ENCODE measurements around the gene PFDN2. TPM values are rescaled to one million over a fixed set of nuclear protein-coding genes. Genes with fewer than 3 reads are reported as not detected.

Gene PFDN2
- total and polyA plus RNA-seq, 2 of the 8 experiments (the other 6 are each of a cell fraction or from before 2014, with no cell fraction given): 66.2 to 71.2 TPM

- Histone ChIP-seq H3K23me2 (ENCODE audit: low read depth, low read length) (no peaks in the 10 kb centered on the region), H4K20me1 (replicated peaks in 1 of 2; ENCODE audit: control insufficient read depth in 1 of 2, insufficient read depth in 2 of 2, low read length in 2 of 2) (peaks cover 0 to 3% of the 10 kb centered on the region in 2 experiments), H2AK5ac (ENCODE audit: low read depth, low read length) (no peak within 1 kb of the TSS), H3K79me1 (ENCODE audit: low read depth, low read length) (no peaks in the 10 kb centered on the region), H3K9me3 (ENCODE audit: insufficient read depth in 2 of 2, low read depth in 1 of 2, low read length in 1 of 2) (no peaks in the 10 kb centered on the region), H3K23ac (ENCODE audit: insufficient read length) (no peak within 1 kb of the TSS), H3K4me3 (ENCODE audit: extremely low read depth in 1 of 4, insufficient read depth in 2 of 4, low read depth in 3 of 4, low read length in 4 of 4) (no peak within 1 kb of the TSS), H3K14ac (ENCODE audit: insufficient read length) (no peak within 1 kb of the TSS), H2AFZ (ENCODE audit: low read length) (no peak within 1 kb of the TSS), H4K91ac (replicated peaks; ENCODE audit: insufficient read length, low read length) (peak within 1 kb of the TSS; percentile 50), H3K79me2 (ENCODE audit: control insufficient read depth in 1 of 2, insufficient read depth in 2 of 2, low read length in 2 of 2) (no peaks in the 10 kb centered on the region), H2BK5ac (ENCODE audit: low read depth, low read length) (no peak within 1 kb of the TSS; the same call in 1 of the 2 replicates), H3K27ac (ENCODE audit: low read depth, low read length) (no peak within 1 kb of the TSS), H3K18ac (ENCODE audit: extremely low read depth, low read length) (no peak within 1 kb of the TSS), H3K36me3 (ENCODE audit: control insufficient read depth in 2 of 4, insufficient read depth in 4 of 4, low read length in 3 of 4) (no peaks in the 10 kb centered on the region), H2BK12ac (ENCODE audit: low read depth, low read length) (no peak within 1 kb of the TSS), H3K9ac (replicated peaks in 1 of 4; ENCODE audit: extremely low read depth in 1 of 4, low read depth in 3 of 4, low read length in 3 of 4) (no peak within 1 kb of the TSS), H4K5ac (ENCODE audit: insufficient read length, low read depth, low read length) (no peak within 1 kb of the TSS), H3K27me3 (replicated peaks in 1 of 4; ENCODE audit: control insufficient read depth in 3 of 4, extremely low read depth in 1 of 4, insufficient read depth in 3 of 4, low read length in 3 of 4) (no peaks in the 10 kb centered on the region), H3K56ac (replicated peaks; ENCODE audit: insufficient read length, low read depth, low read length) (no peak within 1 kb of the TSS), H2BK20ac (ENCODE audit: low read length) (no peak within 1 kb of the TSS), H3K4ac (replicated peaks; ENCODE audit: insufficient read length, low read depth, low read length) (peak within 1 kb of the TSS; percentile 84), H4K8ac (ENCODE audit: extremely low read depth, insufficient read depth, low read length) (peak within 1 kb of the TSS; percentile 70), H2BK120ac (replicated peaks; ENCODE audit: low read depth, low read length) (no peak within 1 kb of the TSS), H2BK15ac (ENCODE audit: low read length) (peak within 1 kb of the TSS; percentile 29; the same call in 1 of the 2 replicates), H3K4me2 (ENCODE audit: insufficient read depth in 1 of 2, low read depth in 2 of 2, low read length in 2 of 2) (no peak within 1 kb of the TSS), H3K4me1 (replicated peaks in 1 of 4; ENCODE audit: control insufficient read depth in 3 of 4, insufficient read depth in 4 of 4, low read length in 3 of 4) (peaks cover 0 to 8% (median 3%) of the 10 kb centered on the region in 4 experiments; a peak in 3 of 7 replicates)
- TF ChIP-seq POLR2A (IDR thresholded peaks at IDR 0.05; ENCODE audit: control extremely low read depth in 1 of 2, low read depth in 2 of 2, low read length in 2 of 2) (no peak), CREB1 (IDR thresholded peaks at IDR 0.05) (0 out of 2 replicates have a peak, but pooled peaks have one; percentile 27), POLR2AphosphoS5 (IDR thresholded peaks at IDR 0.05; ENCODE audit: low read depth, low read length) (peak; percentile 62; the same call in 1 of the 2 replicates)
- 77% methylated on average over 4 of the region's 9 CpGs; no CpG with 5 or more reads in 1 of the 2 experiments for WGBS, 2 experiments (ENCODE audit: extremely low coverage in 1 of 2, insufficient coverage in 1 of 2, insufficient read length in 1 of 2, insufficient replicate concordance in 2 of 2, low coverage in 1 of 2, low lambda C conversion rate in 2 of 2, missing lambda C conversion rate in 1 of 2)
- DNase-seq (ENCODE audit: low read depth in 1 of 2, low spot score in 2 of 2): no peak
- CTCF ChIA-PET (ENCODE audit: partially characterized antibody): interaction anchor here (0.6 to 17.8 kb wide), 10 partner anchors 9 to 320 kb away, joined by 3 to 282 read pairs (median 10); partner anchors contain the start of genes KLHDC9, NECTIN4 and USF1
- FAIRE-seq: no peak
- POLR2A ChIA-PET (ENCODE audit: partially characterized antibody): interaction anchor here (0.8 to 2.5 kb wide), 6 partner anchors 10 to 62 kb away, joined by 3 to 6 read pairs (median 4); partner anchors contain the start of genes DEDD, KLHDC9, TSTD1 and USF1
These were observed 48.0 kb downstream of the PFDN2 start, which contains the start of gene ARHGAP30 for GRCh38 chr1:161069731-161070270. Gene ARHGAP30, minus strand, starts transcription at chr1:161069891. Its CDS starts 267 bp downstream, at chr1:161069624.

All from H1 (cell line).